ENCODE data around the gene TOX2. TPM values are rescaled to one million over a fixed set of nuclear protein-coding genes. Genes with fewer than 3 reads are reported as not detected.

The TOX2 gene
- total RNA-seq, 4 donors from 2014 or later, result 3.4 to 7.7 (median 5.2) TPM

- TF ChIP-seq, protein P1, sequence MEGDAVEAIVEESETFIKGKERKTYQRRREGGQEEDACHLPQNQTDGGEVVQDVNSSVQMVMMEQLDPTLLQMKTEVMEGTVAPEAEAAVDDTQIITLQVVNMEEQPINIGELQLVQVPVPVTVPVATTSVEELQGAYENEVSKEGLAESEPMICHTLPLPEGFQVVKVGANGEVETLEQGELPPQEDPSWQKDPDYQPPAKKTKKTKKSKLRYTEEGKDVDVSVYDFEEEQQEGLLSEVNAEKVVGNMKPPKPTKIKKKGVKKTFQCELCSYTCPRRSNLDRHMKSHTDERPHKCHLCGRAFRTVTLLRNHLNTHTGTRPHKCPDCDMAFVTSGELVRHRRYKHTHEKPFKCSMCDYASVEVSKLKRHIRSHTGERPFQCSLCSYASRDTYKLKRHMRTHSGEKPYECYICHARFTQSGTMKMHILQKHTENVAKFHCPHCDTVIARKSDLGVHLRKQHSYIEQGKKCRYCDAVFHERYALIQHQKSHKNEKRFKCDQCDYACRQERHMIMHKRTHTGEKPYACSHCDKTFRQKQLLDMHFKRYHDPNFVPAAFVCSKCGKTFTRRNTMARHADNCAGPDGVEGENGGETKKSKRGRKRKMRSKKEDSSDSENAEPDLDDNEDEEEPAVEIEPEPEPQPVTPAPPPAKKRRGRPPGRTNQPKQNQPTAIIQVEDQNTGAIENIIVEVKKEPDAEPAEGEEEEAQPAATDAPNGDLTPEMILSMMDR (IDR thresholded peaks at IDR 0.05), result no peak
- no peak for TF ChIP-seq POLR2A (IDR thresholded peaks at IDR 0.05)
Observed at GRCh38 chr20:43974695-43975094, 60.0 kb downstream of the TOX2 start.

DNA sequence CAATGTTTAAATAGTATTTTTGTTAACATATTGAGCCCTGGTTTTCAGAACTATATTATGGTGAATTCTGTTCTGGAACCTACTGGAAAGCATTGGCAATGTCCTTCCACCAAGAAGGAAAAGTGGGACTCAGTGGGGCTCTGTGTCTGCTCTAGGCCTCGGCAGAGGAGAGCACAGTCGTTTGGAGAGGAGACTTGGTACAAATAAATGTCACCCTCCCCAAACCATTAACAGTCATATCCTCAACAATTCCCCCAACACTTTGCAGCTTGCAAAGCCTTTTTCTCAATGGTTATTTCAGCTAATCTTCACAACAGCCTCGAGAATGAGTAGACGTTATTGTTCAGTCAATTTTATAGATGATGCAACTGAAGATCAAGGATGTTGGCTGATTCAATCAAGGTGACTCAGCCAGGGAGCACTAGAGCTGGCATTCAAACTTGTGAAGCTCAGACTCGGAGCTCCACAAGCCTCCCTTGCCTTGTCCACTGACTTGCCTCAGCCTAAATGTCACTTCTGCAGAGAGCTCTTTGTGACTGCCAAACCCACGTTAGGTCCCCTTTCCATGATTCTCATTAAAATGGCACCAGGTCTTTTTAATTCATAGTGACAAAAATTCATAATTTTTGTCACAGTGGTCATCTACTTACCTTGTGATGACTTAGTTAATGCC, 60.6 kb downstream of the TOX2 start:
- TF ChIP-seq, protein P1 (IDR thresholded peaks at IDR 0.05), result no peak
- no peaks in the 10 kb centered on the region for H3K9me3 ChIP-seq
- H3K27ac ChIP-seq, result no peak overlapping the region
- no peak for DNase-seq
- no peaks in the 10 kb centered on the region for H3K27me3 ChIP-seq
- H3K4me1 ChIP-seq, result no peaks in the 10 kb centered on the region
- WGBS, 2 donors, result 84% methylated on average over 6 of the region's 6 CpGs
- no peak overlapping the region for H3K4me3 ChIP-seq (replicated peaks in 1 of 3)
- intact Hi-C loops (cut with DNase I), result loop anchor here (10.0 kb wide), 1 partner anchor 60 kb away; the partner anchor contains the start of gene TOX2
- no peaks in the 10 kb centered on the region for H3K36me3 ChIP-seq

More at GRCh38 chr20:43974695-43975094, 60.0 kb downstream of the TOX2 start:
- 85 to 100% methylated on average over 4 to 5 of the region's 5 CpGs for WGBS, 2 donors
- no peaks in the 10 kb centered on the region for H3K36me3 ChIP-seq
- H3K4me3 ChIP-seq (replicated peaks in 1 of 3), result no peak overlapping the region
- H3K27ac ChIP-seq, result no peak overlapping the region
- peaks cover 3 to 4% of the 10 kb centered on the region in 2 donors for H3K4me1 ChIP-seq
- DNase-seq, result no peak
- no peaks in the 10 kb centered on the region for H3K27me3 ChIP-seq
- intact Hi-C loops (cut with DNase I), result loop anchor here (10.0 kb wide), 1 partner anchor 60 kb away; the partner anchor contains the start of gene TOX2
- H3K9me3 ChIP-seq, result no peaks in the 10 kb centered on the region

GRCh38 chr20:43976547-43976946, 61.9 kb downstream of the TOX2 start:
- H3K27me3 ChIP-seq, result no peaks in the 10 kb centered on the region
- no peak overlapping the region for H3K4me3 ChIP-seq (replicated peaks in 1 of 3)
- H3K4me1 ChIP-seq, result no peaks in the 10 kb centered on the region
- H3K9me3 ChIP-seq, result no peaks in the 10 kb centered on the region
- TF ChIP-seq, protein P1 (IDR thresholded peaks at IDR 0.05), result no peak
- H3K36me3 ChIP-seq, result no peaks in the 10 kb centered on the region
- intact Hi-C loops (cut with DNase I), result loop anchor here (10.0 kb wide), 1 partner anchor 62 kb away; the partner anchor contains the start of gene TOX2
- 83 to 99% methylated on average over 7 of the region's 7 CpGs for WGBS, 2 donors
- no peak for DNase-seq
- no peak overlapping the region for H3K27ac ChIP-seq

- no peaks in the 10 kb centered on the region for H3K27me3 ChIP-seq
- no peak overlapping the region for H3K4me3 ChIP-seq (replicated peaks in 1 of 3)
- no peak for TF ChIP-seq POLR2A (IDR thresholded peaks at IDR 0.05)
- TF ChIP-seq, protein P1 (IDR thresholded peaks at IDR 0.05), result no peak
- no peaks in the 10 kb centered on the region for H3K4me1 ChIP-seq
- intact Hi-C loops (cut with DNase I), result loop anchor here (10.0 kb wide), 1 partner anchor 62 kb away; the partner anchor contains the start of gene TOX2
- H3K36me3 ChIP-seq, result no peaks in the 10 kb centered on the region
- H3K9me3 ChIP-seq, result no peaks in the 10 kb centered on the region
- no peak for DNase-seq
- no peak overlapping the region for H3K27ac ChIP-seq
- 77 to 81% methylated on average over 8 of the region's 8 CpGs for WGBS, 2 donors
Observed at GRCh38 chr20:43977252-43977651, 62.6 kb downstream of the TOX2 start.

DNA sequence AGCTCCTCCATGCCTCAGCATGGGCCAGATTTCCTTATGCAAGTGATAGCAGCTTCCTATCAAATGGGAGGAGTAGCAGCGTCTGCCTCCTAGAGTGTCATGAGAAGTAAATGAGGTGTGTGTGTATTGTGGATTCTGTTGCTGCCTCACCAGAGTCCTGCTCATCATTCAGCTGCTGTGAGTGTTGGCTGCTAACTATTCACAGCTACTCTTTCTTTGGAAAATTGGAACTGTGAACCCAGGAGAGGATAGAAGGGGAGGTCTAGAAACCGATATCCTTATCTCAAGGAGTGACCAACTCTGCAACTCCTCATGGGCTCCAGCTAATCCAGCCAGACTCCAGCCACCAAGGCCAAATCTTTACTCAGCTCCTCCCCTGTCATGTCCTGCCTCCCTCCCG, 63.3 kb downstream of the TOX2 start:
- WGBS, 2 donors, result 55 to 85% methylated on average over 3 of the region's 3 CpGs
- no peak for TF ChIP-seq POLR2A (IDR thresholded peaks at IDR 0.05)
- TF ChIP-seq, protein P1 (IDR thresholded peaks at IDR 0.05), result no peak
- intact Hi-C loops (cut with DNase I), result loop anchor here (10.0 kb wide), 1 partner anchor 63 kb away; the partner anchor contains the start of gene TOX2

More for the DNA sequence above, 63.3 kb downstream of the TOX2 start:
- no peaks in the 10 kb centered on the region for H3K4me1 ChIP-seq
- DNase-seq, result no peak
- no peaks in the 10 kb centered on the region for H3K27me3 ChIP-seq
- no peak overlapping the region for H3K27ac ChIP-seq
- H3K4me3 ChIP-seq (replicated peaks in 1 of 3), result no peak overlapping the region
- H3K36me3 ChIP-seq, result no peaks in the 10 kb centered on the region
- H3K9me3 ChIP-seq, result no peaks in the 10 kb centered on the region

Data from thyroid gland (tissue), 4 donors.